H4 (cell line): ENCODE data around the gene CYREN. TPM values are rescaled to one million over a fixed set of nuclear protein-coding genes. Genes with fewer than 3 reads are reported as not detected.

Experiments
- DNase-seq: peaks from one replicate; pipeline ENCODE4 v3.0.0-alpha.2; 2015; ENCODE audit warnings: low spot score
- total RNA-seq: library from RNA; depleted of rRNA; stranded (reverse); fragments of >200 nt; shearing (Covaris generic); gene quantifications from 2 replicates; pipeline ENCODE4 v1.2.3, GENCODE V29; 2014

CYREN gene
- total RNA-seq, 1 experiment from 2014 or later, result 69.1 TPM

- DNase-seq, result no peak
Observed at GRCh38 chr7:135197343-135197742, 26.8 kb upstream of the CYREN start.

- DNase-seq, result no peak
Observed at GRCh38 chr7:135195968-135196629, 25.6 kb upstream of the CYREN start.

GRCh38 chr7:135195156-135195555 is 24.6 kb upstream of the CYREN start:
- DNase-seq, result no peak

DNA sequence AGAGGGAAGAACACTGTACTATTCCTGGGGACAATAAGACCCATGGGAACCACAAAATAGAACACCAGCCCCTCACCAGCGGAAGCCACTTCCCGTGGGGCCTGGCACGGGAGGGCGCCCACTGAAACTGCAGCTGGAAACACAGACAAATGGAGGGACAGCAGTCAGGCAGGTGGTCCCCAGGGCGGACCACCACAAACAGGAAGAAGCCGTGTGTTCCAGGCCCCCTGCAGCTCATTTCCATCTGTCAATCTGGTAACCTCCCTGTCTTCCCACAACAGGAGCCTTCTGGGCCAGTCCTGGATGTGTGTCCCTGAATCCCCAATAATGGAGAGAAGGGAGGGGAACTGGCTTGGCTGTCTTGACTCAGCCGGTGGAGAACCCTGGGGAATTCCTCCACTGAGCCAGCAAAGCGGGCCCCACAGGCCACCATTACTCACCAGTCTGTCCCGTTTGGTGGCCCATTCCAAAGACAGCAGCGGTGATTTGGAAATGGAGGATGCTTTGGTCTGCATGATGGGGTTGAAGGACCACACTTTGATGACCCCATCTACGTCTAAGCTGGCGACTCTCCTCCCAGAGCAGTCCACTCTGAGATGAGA is 24.1 kb upstream of the CYREN start:
- no peak for DNase-seq

DNA sequence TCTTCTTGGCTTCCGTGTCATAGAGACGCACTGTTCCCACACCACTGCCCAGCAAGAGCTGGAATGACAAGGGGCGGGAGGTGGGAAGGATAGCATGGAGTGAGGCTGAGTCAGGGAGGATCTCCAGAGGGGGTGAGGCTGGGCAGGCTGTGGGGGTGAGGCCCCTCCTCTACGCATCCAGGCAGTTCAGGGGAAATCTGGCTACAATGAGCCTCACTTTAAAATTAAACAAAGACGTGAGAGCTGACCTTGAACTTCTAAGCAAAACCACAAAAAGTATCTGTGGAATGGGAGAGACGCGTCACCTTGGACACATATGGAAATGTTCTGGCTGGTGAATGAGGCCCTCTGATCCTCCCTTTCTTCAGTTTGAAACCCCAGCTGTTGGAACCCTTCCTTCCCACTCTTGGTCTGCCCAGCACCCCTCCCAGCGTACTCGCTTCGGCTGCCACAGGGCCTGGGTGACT is 23.1 kb upstream of the CYREN start:
- DNase-seq, result no peak

- no peak for DNase-seq
Observed at GRCh38 chr7:135192914-135193536, 22.5 kb upstream of the CYREN start.

GRCh38 chr7:135190703-135191102 is 20.2 kb upstream of the CYREN start:
- DNase-seq, result no peak

DNA sequence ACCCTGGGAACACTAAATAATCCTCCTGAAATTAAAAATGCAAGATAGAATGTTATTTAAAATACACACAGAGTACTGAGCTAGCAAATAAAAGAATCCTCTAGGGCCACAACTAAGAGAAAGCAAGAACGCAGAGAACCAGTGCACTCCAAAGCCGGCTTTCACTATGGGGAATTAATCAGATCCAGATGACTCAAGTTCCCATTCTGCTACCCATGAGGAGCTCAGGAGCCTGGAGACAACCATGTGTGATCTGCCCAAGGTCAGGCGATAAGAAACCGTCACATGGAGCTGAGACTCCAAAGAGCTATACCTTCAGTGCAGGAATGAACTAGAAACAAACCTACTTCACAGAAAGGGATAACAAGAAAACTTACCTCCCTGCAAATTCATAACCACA is 19.5 kb upstream of the CYREN start:
- no peak for DNase-seq

GRCh38 chr7:135189221-135189662 is 18.7 kb upstream of the CYREN start:
- DNase-seq, result no peak

- no peak for DNase-seq
Observed at GRCh38 chr7:135188298-135188984, 17.9 kb upstream of the CYREN start.

DNA sequence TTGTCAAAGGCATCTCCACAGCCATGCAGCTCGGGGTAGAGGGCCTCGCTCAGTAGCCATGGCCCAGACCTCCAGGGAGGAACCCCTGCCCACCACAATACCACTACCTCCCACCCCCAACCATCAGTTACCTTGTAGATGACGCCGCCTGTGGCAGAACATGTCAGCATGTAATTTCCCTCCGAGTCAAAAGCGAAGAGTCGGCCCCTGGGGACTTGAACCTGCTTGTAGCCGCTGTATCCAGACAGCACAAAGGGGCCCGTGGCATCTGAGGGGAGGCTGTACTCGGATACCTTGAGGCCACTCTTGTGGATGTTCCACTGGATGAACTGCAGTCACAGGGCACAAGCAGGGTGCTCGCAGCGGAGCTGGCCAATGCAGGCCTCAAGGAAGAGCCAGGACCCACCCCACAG is 16.3 kb upstream of the CYREN start:
- no peak for DNase-seq

DNA sequence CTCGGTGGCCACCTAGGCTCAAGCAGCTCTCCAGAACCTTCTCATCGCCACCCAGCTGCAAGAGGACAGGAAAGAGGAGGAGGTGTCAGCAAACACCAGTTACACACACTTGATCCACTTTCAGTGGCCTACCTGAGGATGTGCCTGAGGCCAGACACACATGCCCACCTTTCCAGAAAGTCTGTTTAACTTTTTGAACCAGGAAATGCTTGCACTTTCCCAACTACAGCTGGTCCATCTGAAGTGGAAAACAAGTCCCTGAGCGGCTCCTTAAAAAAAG is 15.7 kb upstream of the CYREN start:
- no peak for DNase-seq

- no peak for DNase-seq
Observed at GRCh38 chr7:135185471-135186260, 15.2 kb upstream of the CYREN start.

DNA sequence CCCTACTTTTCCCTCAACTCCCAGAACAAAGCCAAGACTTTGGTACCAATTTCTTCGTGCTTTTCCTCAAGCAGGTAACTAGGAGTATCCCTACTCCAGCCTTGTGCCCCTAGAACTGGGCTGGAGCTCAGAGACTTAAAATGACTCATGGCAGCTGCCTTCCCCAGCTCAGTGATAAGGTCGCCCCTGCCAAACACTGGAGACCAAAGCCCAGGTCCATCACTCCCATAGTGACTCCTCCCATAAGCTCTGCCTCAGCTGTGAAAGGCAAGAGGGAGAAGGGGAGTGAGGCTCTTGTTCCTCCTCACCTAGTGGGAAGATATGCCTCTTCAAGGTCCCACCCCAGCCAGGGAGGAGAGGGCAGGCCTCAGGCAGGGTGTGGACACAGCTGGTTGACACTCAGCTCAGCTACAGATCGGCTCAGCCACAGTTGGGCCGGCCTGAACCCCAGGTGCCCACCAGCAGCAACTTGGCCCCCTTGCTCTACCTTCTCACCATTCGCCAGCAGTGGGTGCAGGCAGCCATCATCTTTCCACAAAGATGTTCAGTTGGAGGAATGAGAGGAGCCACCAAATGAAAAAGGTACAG is 13.8 kb upstream of the CYREN start:
- no peak for DNase-seq

GRCh38 chr7:135183478-135183877 is 13.0 kb upstream of the CYREN start:
- DNase-seq, result no peak

GRCh38 chr7:135181929-135182678 is 11.6 kb upstream of the CYREN start:
- no peak for DNase-seq

- DNase-seq, result no peak
Observed at GRCh38 chr7:135181261-135181928, 10.9 kb upstream of the CYREN start.

- DNase-seq, result no peak
Observed at GRCh38 chr7:135180122-135180521, 9.6 kb upstream of the CYREN start.

- no peak for DNase-seq
Observed at GRCh38 chr7:135179321-135179925, 8.9 kb upstream of the CYREN start.

- no peak for DNase-seq
Observed at GRCh38 chr7:135178364-135178763, 7.9 kb upstream of the CYREN start.
